Mesothelial cell of epicardium (in vitro differentiated cells): ENCODE data around the gene HAUS3. TPM values are rescaled to one million over a fixed set of nuclear protein-coding genes. Genes with fewer than 3 reads are reported as not detected.

Experiments used
- DNase-seq, 2 experiments: peaks; one replicate each; pipeline ENCODE4 v3.0.0; 2021; ENCODE audit warnings: low spot score in 2 of 2; ENCODE audit not compliant: unreplicated experiment in 2 of 2
- H3K27ac Mint-ChIP-seq: 2 replicates; pipeline ENCODE4 v1.8.0; 2021; ENCODE audit warnings: mixed read lengths
- H3K27me3 Mint-ChIP-seq: 2 replicates; pipeline ENCODE4 v1.8.0; 2021; ENCODE audit warnings: low read depth, mixed read lengths
- H3K36me3 Mint-ChIP-seq: 2 replicates; pipeline ENCODE4 v1.8.0; 2021; ENCODE audit warnings: mixed read lengths
- H3K4me1 Mint-ChIP-seq: 2 replicates; pipeline ENCODE4 v1.8.0; 2021; ENCODE audit warnings: mixed read lengths
- H3K4me3 Mint-ChIP-seq: 2 replicates; pipeline ENCODE4 v1.8.0; 2021; ENCODE audit warnings: mild to moderate bottlenecking, moderate library complexity, mixed read lengths
- H3K9me3 Mint-ChIP-seq: 2 replicates; pipeline ENCODE4 v1.8.0; 2021; ENCODE audit warnings: mixed read lengths
- CTCF ChIP-seq: fragments of 200-600 bp; sonication (generic); IDR thresholded peaks from one replicate; pipeline ENCODE4 v1.5.0; 2021; ENCODE audit warnings: antibody characterized with exemption; ENCODE audit not compliant: unreplicated experiment
- total RNA-seq: library from RNA; stranded (reverse); gene quantifications from 3 replicates; pipeline ENCODE4 v1.2.1, GENCODE V29; 2021

Gene HAUS3
- total RNA-seq, 1 donor from 2014 or later: 16.9 TPM

- Mint-ChIP-seq H3K27ac (no peak overlapping the region), H3K9me3 (peaks cover 8% of the 10 kb centered on the region), H3K27me3 (no peaks in the 10 kb centered on the region), H3K4me3 (no peak overlapping the region), H3K4me1 (peaks cover 30% of the 10 kb centered on the region), H3K36me3 (peaks cover 2% of the 10 kb centered on the region)
- peak; percentile 5 to 30 for DNase-seq
- no peak for TF ChIP-seq CTCF
These were observed 47.5 kb upstream of the HAUS3 start for GRCh38 chr4:2289311-2289954.

GRCh38 chr4:2288051-2288541, 46.2 kb upstream of the HAUS3 start:
- DNase-seq: peak in 1 of 2 experiments; percentile 14
- H3K36me3 Mint-ChIP-seq: no peaks in the 10 kb centered on the region
- no peaks in the 10 kb centered on the region for H3K27me3 Mint-ChIP-seq
- no peak for TF ChIP-seq CTCF
- no peak overlapping the region for H3K27ac Mint-ChIP-seq
- no peak overlapping the region for H3K4me3 Mint-ChIP-seq
- no peaks in the 10 kb centered on the region for H3K9me3 Mint-ChIP-seq
- H3K4me1 Mint-ChIP-seq: peaks cover 28% of the 10 kb centered on the region

GRCh38 chr4:2287594-2287915, 45.6 kb upstream of the HAUS3 start:
- H3K4me3 Mint-ChIP-seq: no peak overlapping the region
- no peaks in the 10 kb centered on the region for H3K27me3 Mint-ChIP-seq
- TF ChIP-seq CTCF: no peak
- no peak overlapping the region for H3K27ac Mint-ChIP-seq
- no peaks in the 10 kb centered on the region for H3K36me3 Mint-ChIP-seq
- peak in 1 of 2 experiments; percentile 6 for DNase-seq
- no peaks in the 10 kb centered on the region for H3K9me3 Mint-ChIP-seq
- peaks cover 23% of the 10 kb centered on the region for H3K4me1 Mint-ChIP-seq

GRCh38 chr4:2286904-2287593, 45.1 kb upstream of the HAUS3 start:
- TF ChIP-seq CTCF: no peak
- H3K4me1 Mint-ChIP-seq: peaks cover 18% of the 10 kb centered on the region
- no peak overlapping the region for H3K4me3 Mint-ChIP-seq
- peaks cover 3% of the 10 kb centered on the region for H3K27me3 Mint-ChIP-seq
- H3K27ac Mint-ChIP-seq: no peak overlapping the region
- H3K36me3 Mint-ChIP-seq: no peaks in the 10 kb centered on the region
- peak in 1 of 2 experiments; percentile 23 for DNase-seq
- H3K9me3 Mint-ChIP-seq: no peaks in the 10 kb centered on the region

GRCh38 chr4:2285613-2286381, 43.9 kb upstream of the HAUS3 start:
- Mint-ChIP-seq H3K9me3 (no peaks in the 10 kb centered on the region), H3K36me3 (no peaks in the 10 kb centered on the region), H3K27me3 (peaks cover 3% of the 10 kb centered on the region), H3K4me3 (no peak overlapping the region), H3K27ac (no peak overlapping the region), H3K4me1 (peaks cover 13% of the 10 kb centered on the region)
- no peak for TF ChIP-seq CTCF
- peak in 1 of 2 experiments; percentile 17 for DNase-seq
